Measurements from ENCODE around the gene VTI1A.

GRCh38 chr10:112532189-112532588, 85.2 kb downstream of the VTI1A start:
- TF ChIP-seq EZH2 (IDR thresholded peaks at IDR 0.05; ENCODE audit: insufficient read depth, low read length) (no peak), CTCF (IDR thresholded peaks at IDR 0.05; ENCODE audit: insufficient read depth, low read depth, low read length) (no peak)

All from astrocyte (in vitro differentiated cells and primary cell).